CD4-positive, alpha-beta T cell treated with Interleukin-10 for 1 hour (primary cell): ENCODE data around the gene SIGLEC5.

Experiments
- DNase-seq: peaks from one replicate; pipeline ENCODE4 v3.0.0-alpha.2; 2020

The SIGLEC5 gene

DNA sequence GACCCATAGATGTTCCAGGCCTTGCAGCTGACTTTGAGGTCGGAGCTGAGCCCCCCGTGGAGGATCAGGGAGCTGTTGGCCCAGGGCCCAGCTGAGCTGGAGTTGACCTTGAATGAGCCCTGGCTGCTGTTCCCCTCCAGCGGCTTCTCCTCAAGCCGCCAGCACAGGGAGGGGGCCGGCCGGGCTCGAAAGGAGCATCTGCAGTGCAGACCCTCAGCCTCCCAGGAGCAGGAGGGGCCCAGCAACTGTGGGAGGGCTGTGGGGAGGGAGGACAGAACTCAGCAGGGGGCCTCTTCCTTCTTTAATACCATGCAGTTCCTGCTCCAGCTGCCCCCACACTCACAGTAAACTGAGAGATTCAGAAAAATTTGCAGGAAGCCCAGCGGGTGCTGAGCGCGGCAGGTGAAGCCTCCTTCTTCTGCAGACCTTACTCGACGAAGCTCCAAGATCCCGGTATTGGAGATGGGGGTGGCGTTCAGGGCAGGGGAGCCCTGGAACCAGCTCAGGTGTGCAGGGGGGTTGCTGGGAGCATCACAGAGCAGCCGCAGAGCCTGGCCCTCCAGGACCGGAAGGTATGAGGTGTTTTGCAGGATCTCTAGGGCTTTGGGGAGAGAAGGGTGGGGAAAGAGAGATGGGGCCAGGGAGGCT, 2.6 kb downstream of the SIGLEC5 start:
- DNase-seq, result no peak

DNA sequence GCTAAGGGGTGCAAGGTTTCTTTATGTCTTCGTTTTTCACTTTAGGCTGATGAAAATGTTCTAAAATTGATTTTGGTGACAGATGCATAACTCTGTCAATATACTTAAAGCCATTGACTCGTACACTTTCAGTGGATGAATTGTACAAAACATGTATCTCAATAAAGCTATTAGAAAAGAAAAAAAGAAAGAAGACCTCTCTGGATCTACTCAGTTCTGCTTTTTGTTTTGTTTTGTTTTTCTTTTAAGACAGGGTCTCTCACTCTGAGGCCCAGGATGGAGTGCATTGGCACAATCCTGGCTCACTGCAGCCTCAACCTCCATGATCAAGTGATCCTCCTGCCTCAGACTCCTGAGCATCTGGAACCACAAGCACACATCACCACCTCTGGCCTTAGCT, 3.5 kb downstream of the SIGLEC5 start:
- DNase-seq, result no peak

DNA sequence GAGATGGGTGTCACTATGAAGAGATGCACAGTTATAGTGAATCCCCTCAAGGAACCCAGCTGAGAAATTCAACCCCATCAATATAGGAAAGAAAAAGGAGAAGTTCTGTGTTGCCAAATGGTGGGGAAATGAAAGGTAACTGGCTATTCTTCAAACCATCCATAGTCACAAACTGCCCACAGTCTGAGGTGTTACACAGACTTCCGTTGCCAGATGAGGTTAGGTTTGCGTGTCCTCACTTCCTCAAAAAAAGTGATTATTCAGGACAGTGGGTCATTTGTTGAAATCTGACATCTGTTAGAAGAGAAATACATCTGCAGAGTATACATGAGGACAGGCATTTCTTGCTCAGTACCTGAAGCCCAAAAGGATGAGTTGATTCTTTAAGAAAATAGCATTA, 9.0 kb downstream of the SIGLEC5 start:
- DNase-seq, result no peak

GRCh38 chr19:51615991-51616390, 14.2 kb downstream of the SIGLEC5 start:
- no peak for DNase-seq

- no peak for DNase-seq
Measured at GRCh38 chr19:51614789-51615188, 15.4 kb downstream of the SIGLEC5 start.

DNA sequence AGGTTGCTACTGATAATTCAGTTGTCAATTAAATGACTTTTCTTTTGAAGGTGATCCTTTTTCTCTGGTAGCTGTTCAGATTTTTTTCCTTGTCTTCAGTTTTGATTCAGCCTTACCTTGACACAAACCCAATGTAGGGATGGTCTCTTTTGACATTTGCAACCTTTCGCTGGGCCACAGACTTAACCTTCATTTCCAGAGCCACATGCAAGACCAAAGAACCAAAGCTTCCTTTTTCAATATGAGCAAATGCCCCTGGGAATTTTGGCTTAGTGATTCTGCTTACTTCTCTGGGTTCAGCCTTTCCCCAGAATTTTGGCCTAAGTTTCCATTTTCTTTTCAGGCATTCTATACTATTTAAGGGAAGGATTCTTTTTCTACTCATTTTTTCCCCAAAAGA, 19.6 kb downstream of the SIGLEC5 start:
- no peak for DNase-seq

- DNase-seq, result peak; percentile 56
Measured at GRCh38 chr19:51607920-51608562, 22.2 kb downstream of the SIGLEC5 start.

DNA sequence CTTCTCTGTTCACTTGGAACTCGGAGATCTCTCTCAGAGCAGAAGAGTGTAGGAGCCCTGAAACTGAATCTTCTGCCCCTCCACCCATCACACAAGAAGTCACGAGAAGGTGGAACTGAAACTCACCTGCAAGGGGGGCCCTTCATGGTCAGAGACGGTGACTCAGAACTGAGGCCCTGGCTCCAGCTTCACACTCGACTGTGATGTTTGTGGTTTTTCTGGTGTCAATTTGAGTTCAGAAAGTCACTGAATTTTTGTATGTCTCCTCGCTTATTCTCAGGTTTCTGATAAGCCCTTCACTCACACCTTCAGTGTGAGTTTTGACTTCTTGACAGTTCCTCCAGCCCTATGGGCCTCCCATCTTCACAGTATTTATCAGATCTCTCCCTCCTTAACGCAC, 23.1 kb downstream of the SIGLEC5 start:
- DNase-seq, result no peak

GRCh38 chr19:51602189-51602854, 27.9 kb downstream of the SIGLEC5 start:
- DNase-seq, result no peak

- no peak for DNase-seq
Measured at GRCh38 chr19:51600940-51601580, 29.1 kb downstream of the SIGLEC5 start.

GRCh38 chr19:51599084-51599483, 31.1 kb downstream of the SIGLEC5 start:
- DNase-seq, result no peak

DNA sequence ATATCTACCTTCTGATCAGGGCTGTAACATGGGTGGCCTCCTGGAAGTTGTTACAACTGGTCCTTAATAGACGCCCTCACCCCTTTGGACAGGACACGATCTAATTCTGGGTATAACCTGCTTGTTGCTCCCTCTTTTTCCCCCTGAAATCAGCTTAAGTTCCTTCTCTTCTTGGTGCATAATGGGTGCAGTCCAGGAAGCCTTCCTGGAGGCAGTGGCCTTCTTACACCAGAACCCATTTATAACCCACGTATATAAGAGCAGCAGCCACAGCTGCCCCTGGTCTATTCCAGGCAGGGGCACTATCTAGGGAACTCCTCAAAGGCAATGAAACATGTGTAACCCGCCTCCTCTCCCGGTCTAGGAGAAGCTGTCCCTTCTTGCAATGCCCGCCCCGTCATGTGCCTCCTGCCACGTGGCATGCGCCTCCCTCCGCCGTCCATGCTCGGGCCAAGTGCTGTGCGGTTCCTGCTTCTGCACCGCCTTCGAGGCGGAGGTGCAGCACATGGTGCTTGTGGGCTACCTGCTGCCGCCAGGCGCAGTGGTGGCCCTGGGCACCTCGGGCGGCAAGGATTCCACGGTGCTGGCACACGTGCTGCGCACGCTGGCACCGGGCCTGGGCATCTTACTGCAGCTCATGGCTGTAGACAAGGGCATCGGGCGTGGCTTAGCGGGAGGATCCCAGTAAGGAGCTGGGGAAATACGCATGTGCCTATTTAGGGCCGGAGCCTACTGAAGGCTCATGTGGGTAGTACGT, 31.9 kb downstream of the SIGLEC5 start:
- DNase-seq, result no peak

- DNase-seq, result no peak
Measured at GRCh38 chr19:51595190-51596175, 34.7 kb downstream of the SIGLEC5 start.

- no peak for DNase-seq
Measured at GRCh38 chr19:51594774-51595109, 35.5 kb downstream of the SIGLEC5 start.

- DNase-seq, result peak; percentile 97
Measured at GRCh38 chr19:51593969-51594773, 36.0 kb downstream of the SIGLEC5 start.

GRCh38 chr19:51593138-51593890, 36.9 kb downstream of the SIGLEC5 start:
- DNase-seq, result no peak

GRCh38 chr19:51592521-51592920, 37.7 kb downstream of the SIGLEC5 start:
- DNase-seq, result no peak

DNA sequence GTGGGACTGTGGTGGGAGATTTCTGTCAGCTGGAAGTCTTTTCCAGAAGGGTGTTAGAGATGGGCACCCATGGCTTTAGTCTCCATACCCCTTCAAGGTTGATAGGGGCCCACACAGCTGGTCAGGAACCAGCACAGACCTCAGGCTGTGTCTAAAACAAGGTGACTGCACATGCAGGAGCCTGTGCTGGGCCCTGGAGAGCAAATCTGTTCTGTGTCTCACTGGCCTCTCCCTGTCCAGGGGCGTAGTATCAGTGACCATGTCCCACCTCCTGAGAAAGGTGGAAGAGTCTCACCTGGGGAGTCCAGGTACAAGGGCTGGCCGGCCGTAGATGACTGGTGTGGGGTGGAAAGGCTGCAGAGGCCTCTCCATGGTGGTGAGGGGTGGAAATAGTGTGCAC, 39.8 kb downstream of the SIGLEC5 start:
- no peak for DNase-seq

GRCh38 chr19:51589511-51589910, 40.7 kb downstream of the SIGLEC5 start:
- DNase-seq, result no peak
